Measurements from ENCODE around the gene DISP1. TPM values are rescaled to one million over a fixed set of nuclear protein-coding genes. Genes with fewer than 3 reads are reported as not detected.
"Not testable (repeated sequence)": the region's sequence is repeated elsewhere in the genome, so short reads cannot be mapped to it uniquely, and the experiment has no call there.

The DISP1 gene
- total RNA-seq, 1 experiment from 2014 or later = 15.0 TPM

DNA sequence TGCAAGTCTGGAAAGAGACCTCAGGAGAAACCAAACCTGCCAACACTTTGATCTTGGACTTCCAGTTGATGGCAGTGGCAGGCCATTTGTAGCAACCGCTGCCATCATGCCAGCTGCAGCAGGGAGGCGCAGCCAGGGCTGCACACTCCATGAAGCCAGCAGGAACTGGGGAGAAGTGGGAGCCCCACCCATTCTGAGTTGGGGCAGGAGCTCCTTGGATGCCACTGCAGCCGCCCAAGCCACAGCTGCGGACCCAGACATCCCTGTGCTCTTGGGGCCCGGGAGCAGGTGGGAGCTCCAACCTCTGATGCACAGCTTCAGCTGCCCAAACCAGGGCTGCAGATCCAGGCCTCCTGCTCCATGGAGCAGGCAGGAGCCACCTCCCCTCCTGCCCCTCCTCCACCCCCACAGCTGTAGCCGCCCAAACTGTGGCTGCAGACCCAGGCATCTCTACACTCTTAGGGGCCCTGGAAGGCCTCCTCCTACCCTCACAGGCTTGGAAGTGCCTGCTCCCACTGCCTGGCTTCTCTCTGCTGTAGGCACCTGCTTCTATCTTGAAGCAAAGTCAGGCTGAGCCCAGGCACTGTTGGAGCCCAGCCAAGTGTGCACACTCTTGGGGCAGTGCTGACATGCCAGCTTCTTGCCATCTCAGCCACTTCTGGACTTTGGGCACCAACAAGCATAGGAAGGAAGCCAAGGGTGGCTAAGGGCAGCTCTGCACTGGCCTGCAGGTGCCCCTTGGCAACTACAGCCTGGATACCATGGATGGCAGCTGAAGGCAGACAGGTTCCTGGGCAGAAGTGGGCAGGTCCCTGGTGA is 20.0 kb upstream of the DISP1 start:
- peak; percentile 31 for DNase-seq (ENCODE audit: extremely low read depth, low read depth)

- DNase-seq (ENCODE audit: extremely low read depth, low read depth) = no peak
Observed at GRCh38 chr1:222798116-222798515, 16.7 kb upstream of the DISP1 start.

GRCh38 chr1:222798975-222799374 is 15.9 kb upstream of the DISP1 start:
- no peak for DNase-seq (ENCODE audit: extremely low read depth, low read depth)

- no peak for DNase-seq (ENCODE audit: extremely low read depth, low read depth)
Observed at GRCh38 chr1:222801067-222801466, 13.8 kb upstream of the DISP1 start.

GRCh38 chr1:222811671-222812070 is 3.2 kb upstream of the DISP1 start:
- no peak for DNase-seq (ENCODE audit: extremely low read depth, low read depth)

DNA sequence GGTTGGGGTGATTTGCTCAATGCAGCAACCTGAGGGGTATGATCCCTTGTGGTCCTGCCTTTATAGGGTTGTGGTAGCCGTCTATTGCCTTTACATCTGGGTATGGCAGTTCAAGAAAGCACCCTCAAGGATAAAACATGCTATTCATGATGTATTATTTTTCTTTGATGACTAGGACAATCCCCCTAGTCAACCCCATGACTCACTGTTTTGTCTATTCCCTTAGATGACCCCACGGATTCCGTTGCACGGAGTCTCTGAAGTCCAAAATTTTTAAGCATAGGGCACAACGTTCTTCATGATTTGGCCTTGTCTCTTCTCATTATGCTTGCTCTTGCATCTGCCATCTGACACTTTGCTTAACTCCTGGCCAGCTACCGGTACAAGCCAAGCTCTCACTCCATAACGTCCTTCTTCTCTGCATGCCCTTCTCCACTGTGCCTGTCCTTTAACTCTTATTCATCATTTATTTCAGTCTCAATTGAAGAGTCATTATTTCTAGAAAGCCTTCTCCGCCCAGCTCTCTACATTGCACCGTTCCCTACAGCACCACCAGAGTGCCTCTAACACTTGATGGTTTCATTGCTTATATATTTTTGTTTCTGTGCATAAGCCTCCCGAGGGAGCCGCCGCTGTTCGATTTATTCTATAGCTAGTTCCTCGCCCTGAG is 838 bp upstream of the DISP1 start:
- DNase-seq (ENCODE audit: extremely low read depth, low read depth) = no peak

- DNase-seq (ENCODE audit: extremely low read depth, low read depth) = no peak
Observed at GRCh38 chr1:222815440-222815765, 564 bp downstream of the DISP1 start.

DNA sequence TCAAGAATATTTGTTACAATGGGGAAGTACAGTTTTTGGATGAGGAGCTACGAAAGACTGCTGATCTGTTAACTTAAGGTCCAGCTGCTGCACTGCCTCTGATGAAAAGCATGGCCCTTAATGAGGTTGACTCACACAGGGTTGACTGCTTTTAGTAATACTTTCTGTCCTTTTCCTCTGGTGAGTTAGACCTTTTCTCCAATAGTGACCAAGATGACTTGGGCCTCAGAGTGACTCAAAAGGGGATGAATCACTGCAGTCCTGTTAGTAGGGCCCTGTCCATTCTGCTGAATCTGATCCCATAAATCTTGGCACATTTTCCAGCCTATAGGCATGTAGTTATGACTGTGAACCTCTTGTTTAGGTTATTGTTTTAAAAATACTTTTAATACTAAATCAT is 2.7 kb downstream of the DISP1 start:
- DNase-seq (ENCODE audit: extremely low read depth, low read depth) = peak; percentile 52

DNA sequence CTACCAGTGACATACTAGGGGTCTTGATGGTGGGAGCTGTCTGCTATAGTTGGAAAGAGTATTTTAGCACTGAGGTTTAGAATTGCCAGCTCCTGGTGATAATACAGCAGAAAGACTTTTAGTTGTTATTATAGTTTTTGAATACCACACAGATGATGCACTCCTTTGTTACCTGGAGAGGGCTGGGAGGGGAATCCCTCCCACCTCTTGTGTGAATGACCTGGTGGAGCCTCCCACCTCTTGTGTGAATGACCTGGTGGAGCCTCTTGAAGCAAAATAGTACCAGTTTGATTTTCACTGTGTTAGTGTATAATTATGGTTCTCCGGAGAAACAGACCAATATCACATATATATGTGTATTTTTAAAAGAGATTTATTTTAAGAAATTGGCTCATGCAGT is 3.3 kb downstream of the DISP1 start:
- no peak for DNase-seq (ENCODE audit: extremely low read depth, low read depth)

DNA sequence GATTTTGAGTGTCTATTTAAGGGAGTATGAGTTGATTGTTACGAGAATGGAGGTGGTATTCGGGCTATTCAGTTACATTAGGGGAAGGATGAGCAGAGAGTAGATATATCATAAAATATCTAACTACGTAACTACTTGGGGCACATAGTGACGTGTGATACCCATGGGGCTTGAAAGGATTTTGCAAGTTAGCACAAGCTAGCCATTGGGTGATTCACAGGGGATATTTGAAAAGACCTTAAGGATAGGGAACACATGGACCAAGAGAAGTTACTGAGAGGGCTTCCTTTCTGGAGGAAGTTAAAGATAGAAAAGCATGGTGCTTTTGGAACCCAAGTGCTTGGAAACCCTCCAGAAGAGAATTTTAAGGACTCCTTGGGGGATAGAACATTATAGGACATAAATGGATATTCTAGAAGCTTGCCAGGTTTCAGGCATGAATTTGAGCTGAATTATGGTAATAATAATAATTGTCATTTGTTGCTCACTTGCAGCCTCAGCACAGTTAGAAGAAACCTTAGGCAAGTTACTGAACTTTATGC is 5.4 kb downstream of the DISP1 start:
- DNase-seq (ENCODE audit: extremely low read depth, low read depth) = no peak

- DNase-seq (ENCODE audit: extremely low read depth, low read depth) = no peak
Observed at GRCh38 chr1:222821239-222821638, 6.4 kb downstream of the DISP1 start.

- DNase-seq (ENCODE audit: extremely low read depth, low read depth) = no peak
Observed at GRCh38 chr1:222823695-222824094, 8.9 kb downstream of the DISP1 start.

- DNase-seq (ENCODE audit: extremely low read depth, low read depth) = no peak
Observed at GRCh38 chr1:222824641-222825040, 9.8 kb downstream of the DISP1 start.

GRCh38 chr1:222828939-222829338 is 14.1 kb downstream of the DISP1 start:
- DNase-seq (ENCODE audit: extremely low read depth, low read depth) = no peak

GRCh38 chr1:222829868-222830267 is 15.0 kb downstream of the DISP1 start:
- no peak for DNase-seq (ENCODE audit: extremely low read depth, low read depth)

- DNase-seq (ENCODE audit: extremely low read depth, low read depth) = no peak
Observed at GRCh38 chr1:222833356-222833876, 18.6 kb downstream of the DISP1 start.

DNA sequence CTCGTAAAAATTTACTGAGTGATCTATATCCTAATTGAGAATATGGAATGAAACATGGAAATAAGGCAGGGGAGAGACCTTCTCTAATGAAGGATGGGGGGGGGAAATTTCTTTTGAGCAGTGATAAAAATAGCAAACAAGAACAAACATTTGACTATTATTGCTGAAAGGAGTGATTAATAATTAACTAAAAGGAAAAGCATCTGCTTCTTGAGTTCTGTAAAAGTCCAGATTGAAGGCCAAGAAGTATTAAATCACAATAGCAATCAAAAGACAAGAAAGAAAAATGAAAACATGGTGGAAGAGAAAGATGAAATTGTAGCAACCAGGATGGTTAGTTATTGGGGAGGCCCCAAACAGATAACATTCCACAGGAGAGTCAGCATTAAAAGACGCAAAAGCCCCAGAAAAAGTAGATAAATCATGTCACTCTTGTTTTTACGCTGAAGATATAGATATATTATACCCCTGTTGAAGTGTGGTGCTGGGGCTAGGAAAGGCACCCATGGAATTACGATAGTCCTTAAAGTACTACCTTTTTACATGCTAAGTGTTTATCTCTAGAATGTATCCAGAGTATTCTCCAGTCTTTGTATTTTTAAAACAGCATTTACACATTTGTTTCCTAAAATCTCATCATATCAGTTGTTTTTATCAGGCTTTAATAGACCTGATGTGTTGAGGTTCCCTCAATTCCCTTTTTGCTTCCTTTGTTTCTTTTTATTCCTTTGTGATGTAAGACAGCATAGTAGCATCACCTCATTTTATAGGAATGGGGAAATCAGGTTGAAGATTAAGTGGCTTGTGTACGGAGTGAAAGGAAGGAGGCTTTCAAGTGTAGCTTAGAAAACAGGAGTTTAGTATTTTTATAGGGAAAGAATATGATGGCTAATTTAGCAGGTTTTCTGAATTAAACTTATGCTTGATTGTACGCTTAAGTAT is 28.9 kb downstream of the DISP1 start:
- no peak for DNase-seq (ENCODE audit: extremely low read depth, low read depth)

DNA sequence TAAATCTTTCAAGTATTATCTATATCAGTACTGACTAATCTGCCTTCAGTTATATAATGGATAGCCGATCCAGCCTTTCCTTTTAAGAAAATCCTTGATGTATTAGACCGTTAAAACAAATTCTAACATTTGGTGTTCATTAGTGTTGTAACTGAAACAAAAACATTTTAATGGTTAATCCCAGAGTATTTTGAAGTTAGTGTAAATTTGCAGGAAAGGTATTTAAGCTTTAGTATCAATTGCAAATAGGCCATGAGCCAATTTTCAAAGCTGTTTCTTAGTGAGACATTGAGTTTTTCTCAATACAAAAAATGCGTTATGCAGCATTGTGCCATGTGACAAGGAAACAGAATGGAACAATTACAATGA is 29.6 kb downstream of the DISP1 start:
- DNase-seq (ENCODE audit: extremely low read depth, low read depth) = no peak

- DNase-seq (ENCODE audit: extremely low read depth, low read depth) = no peak
Observed at GRCh38 chr1:222845763-222846162, 30.9 kb downstream of the DISP1 start.

DNA sequence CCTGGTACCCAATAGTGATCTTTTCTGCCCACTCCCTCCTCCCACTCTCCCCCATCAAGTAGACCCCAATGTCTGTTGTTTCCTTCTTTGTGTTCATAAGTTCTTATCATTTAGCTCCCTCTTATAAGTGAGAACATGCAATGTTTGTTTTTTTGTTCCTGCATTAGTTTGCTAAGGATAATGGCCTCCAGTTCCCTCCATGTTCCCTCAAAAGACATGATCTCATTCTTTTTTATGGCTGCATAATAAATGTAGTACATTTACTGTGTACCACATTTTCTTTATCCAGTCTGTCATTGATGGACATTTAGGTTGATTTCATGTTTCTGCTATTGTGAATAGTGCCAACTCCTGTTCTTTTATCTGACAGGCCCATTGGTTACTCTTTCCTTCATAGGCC is 35.7 kb downstream of the DISP1 start:
- not testable (repeated sequence) for DNase-seq (ENCODE audit: extremely low read depth, low read depth)

- DNase-seq (ENCODE audit: extremely low read depth, low read depth) = no peak
Observed at GRCh38 chr1:222852326-222852725, 37.5 kb downstream of the DISP1 start.

All from NCI-H460 (cell line).